Right forelimb (tissue), 1 donor: ENCODE measurements around the gene BAIAP2L2.

Experiments
- DNase-seq: peaks from one replicate; pipeline ENCODE4 v3.0.0-alpha.2; 2018

The BAIAP2L2 gene

DNA sequence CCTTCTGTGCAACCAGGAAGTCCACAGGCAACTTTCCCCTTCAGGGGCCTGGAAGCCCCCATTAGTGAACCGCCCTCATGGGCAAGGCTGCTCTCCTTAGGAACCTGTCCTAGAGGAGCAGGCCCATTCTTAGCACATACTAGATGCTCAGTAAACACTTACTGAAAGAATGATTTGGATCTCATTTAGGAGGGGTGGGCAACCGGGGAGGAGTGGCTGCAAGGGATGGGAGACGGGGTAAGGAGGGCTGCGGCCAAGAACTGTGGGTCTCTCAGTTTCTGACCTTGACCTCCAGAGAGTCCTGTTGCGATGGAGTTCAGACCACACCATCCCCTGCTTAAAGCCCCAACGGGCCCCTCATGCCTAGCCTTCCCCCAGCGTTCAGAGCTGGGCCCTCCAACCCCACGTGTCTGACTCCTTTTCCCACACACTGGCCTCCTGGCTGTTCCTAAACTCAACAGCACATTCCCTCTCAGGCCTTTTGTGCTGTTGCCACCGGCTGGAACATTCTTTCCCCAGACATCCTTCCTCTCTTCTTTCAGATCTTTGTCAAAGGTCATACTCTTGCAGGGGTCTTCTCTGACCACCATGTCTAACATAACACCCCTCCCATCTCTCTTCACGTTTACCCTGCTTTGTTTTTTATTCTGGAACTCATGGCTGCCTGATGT is 74.0 kb downstream of the BAIAP2L2 start:
- no peak for DNase-seq

DNA sequence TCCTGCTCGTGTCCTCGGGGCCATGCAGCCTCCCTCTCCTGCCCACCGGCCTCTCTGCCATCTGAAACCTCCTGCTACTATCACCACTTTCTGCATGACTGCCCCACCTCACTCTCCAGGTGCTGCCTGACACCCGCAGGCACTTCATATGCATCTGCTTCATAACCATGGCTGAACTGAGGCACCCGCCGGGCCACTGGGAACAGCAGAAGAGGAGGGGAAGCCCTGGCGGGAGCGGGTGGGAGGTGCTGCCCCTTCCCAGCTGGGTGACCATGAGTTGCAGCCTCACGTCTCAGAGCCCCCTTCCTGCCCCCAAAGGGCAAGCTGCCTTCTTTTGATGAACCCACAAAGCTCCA is 75.0 kb downstream of the BAIAP2L2 start:
- DNase-seq = no peak
